T47D (cell line): ENCODE data around the gene BBLN.
"Not testable (repeated sequence)": the region's sequence is repeated elsewhere in the genome, so short reads cannot be mapped to it uniquely, and the experiment has no call there.

Experiments
- DNase-seq, 2 experiments: peaks; one replicate each; pipeline versions ENCODE4 v3.0.0 to v3.0.0-alpha.2; 2011 to 2012; ENCODE audit warnings: low read depth in 1 of 2, low spot score in 1 of 2
- JUND ChIP-seq: IDR thresholded peaks from 2 replicates; pipeline ENCODE4 v1.6.1; 2012; ENCODE audit warnings: low read depth
- in situ Hi-C: cut with HindIII; loops from 2 replicates; pipeline ENCODE4 v1.10.0; 2016; ENCODE audit warnings: low sequenced_read_pairs, low pct_unique_long_range_greater_than_20kb

BBLN gene

GRCh38 chr9:128159784-128160602, at the start of gene BBLN:
Gene BBLN, plus strand, starts transcription at chr9:128160265. Its CDS starts 143 bp downstream, at chr9:128160408.
- TF ChIP-seq JUND = no peak
- DNase-seq = peak; percentile 98
- in situ Hi-C loops = no loop called here

GRCh38 chr9:128111726-128112125, 48.3 kb upstream of the BBLN start:
- in situ Hi-C loops, DNase-seq: not testable (repeated sequence)

GRCh38 chr9:128113526-128114325, 46.3 kb upstream of the BBLN start:
- in situ Hi-C loops = no loop called here
- DNase-seq = no peak
- no peak for TF ChIP-seq JUND

GRCh38 chr9:128114326-128115186, 45.5 kb upstream of the BBLN start:
- in situ Hi-C loops = no loop called here
- TF ChIP-seq JUND = no peak
- DNase-seq = no peak

- in situ Hi-C loops = no loop called here
Measured at GRCh38 chr9:128115187-128116103, 44.6 kb upstream of the BBLN start.

GRCh38 chr9:128116104-128117083, 43.7 kb upstream of the BBLN start:
- peak in 1 of 2 experiments; percentile 60 for DNase-seq
- no peak for TF ChIP-seq JUND
- in situ Hi-C loops = no loop called here

More at GRCh38 chr9:128115187-128116103, 44.6 kb upstream of the BBLN start:
- no peak for DNase-seq
- TF ChIP-seq JUND = no peak

- in situ Hi-C loops = no loop called here
Measured at GRCh38 chr9:128117613-128118471, 42.2 kb upstream of the BBLN start.

GRCh38 chr9:128118472-128118857, 41.6 kb upstream of the BBLN start:
- no peak for TF ChIP-seq JUND
- DNase-seq = no peak
- in situ Hi-C loops = no loop called here

More at GRCh38 chr9:128117613-128118471, 42.2 kb upstream of the BBLN start:
- peak; percentile 91 to 93 for DNase-seq
- TF ChIP-seq JUND = no peak

- in situ Hi-C loops = no loop called here
- TF ChIP-seq JUND = no peak
- DNase-seq = no peak
Measured at GRCh38 chr9:128118971-128119665, 40.9 kb upstream of the BBLN start.
